GM21528 (cell line): ENCODE measurements around the gene GYG1.
A peak's percentile ranks its signal among the peaks of the same experiment; 100 is the strongest.

Experiments used
- ATAC-seq: cut with Tn5 transposase; IDR thresholded peaks from one replicate; pipeline ENCODE4 v1.9.1; 2021; ENCODE audit warnings: mild to moderate bottlenecking, moderate library complexity; ENCODE audit not compliant: unreplicated experiment, low FRiP score

GYG1 gene

DNA sequence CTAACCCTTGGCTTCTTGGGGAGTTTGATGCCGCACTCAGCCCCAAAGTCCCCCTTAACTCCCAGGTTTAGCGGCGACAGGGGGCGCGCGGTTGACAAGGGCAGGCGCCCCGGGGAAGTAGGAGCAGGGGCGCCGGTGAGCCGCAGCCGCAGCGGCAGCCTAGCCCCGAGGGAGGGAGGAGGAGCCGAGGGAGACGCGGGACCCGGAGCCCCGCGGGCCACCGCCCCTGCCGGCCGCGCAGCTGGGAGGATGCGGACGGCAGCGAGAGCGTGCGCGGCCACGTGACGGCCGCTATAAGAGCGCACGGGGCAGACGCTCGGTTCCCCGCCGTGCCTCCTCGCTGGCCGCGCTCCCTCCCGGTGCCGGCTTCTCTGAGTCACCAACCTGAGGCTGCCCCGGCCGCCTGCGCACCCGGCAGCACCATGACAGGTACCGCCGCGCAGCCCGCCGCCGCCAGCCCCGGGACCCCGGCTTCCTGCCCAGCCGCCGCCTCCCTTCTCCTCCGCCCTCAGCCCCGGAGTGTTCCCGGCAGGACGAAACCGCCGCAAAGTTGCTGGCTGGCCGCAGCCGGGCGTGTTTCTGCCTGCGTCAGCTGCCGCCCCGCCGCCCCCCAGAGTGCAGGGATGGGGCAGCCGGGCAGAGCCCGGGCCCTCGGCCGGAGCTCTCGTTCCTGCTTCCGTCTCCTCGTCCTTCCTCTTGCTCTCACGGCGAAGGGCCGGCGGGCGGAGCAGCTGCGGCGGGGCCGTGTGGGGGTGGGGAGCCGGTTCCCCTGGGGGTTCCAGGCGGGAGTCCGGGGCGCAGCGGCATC is at the start of gene GYG1:
Gene GYG1, plus strand, starts transcription at position 322 of the 808 bp plus-strand sequence. Its CDS starts 101 bp downstream, at position 423.
- peak; percentile 87 for ATAC-seq

DNA sequence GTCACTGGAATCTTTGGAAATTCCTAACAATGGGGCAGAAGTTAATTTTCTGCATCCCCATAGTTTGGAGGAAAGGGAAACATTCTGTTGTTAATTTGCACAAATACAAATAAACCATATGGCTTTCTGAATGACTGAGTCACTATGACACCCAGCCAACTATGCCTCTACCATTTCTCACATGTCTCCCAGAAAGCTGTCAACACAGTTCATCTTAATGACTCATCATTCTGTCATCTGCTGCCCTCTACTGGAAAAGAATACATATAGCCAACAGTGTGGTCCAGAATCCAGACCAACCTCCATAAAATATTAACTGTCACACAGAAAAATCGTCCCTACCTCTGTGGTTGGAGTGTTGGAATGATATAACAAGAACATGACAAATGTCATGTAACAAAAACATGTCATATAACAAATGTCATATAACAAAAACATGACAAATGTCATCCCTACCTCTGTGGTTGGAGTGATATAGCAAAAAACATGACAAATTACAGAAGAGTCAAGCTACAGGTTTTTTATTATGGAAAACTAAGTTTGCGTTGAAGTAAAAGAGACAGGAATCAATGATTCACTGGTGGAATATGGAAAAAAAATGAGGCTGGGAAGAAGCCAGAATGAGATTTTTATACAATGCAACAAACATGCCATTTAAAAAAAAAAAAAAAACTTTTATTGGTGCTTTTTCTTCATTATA is 47.7 kb upstream of the GYG1 start:
- peak; percentile 98 for ATAC-seq

DNA sequence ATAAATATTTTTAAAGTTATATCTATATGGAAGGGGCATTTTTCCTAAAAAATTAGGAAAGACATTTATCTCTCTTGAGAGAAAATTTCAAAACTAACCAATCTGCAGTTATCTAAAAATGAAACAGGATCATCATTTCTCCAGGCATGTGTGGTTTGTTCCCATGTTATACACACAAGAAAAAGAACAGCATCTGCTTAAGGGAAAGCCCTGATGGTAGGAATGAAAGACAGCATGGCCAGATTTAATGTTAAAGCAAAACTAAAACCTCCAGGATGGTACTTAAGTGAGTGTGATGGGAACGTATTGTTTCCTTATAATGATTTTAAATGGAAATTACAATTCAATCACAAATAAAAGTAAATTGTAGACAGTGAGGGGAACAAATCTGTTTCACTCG is 46.2 kb upstream of the GYG1 start:
- ATAC-seq: no peak

GRCh38 chr3:148948913-148949657 is 42.3 kb upstream of the GYG1 start:
- ATAC-seq: no peak

DNA sequence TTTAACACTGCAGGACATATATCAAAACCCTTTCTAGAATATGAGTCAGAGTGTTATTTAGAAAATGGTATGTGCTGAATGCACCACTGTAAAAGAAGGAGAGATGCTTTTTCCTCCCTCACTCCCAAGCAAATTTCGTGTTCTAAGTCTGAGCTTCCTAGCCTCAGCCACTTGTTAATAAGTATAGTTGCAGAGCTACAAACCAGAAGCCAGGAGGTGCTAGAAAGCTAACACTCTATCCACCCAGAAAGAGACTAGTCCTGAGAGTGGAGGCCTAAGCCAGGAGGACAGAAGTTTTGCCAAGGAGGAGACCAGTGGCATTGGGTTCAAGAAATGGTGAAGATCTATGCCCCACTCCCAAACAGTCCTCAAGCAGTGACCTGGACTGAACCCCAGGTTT is 40.5 kb upstream of the GYG1 start:
- no peak for ATAC-seq

- ATAC-seq: no peak
These were observed 39.6 kb upstream of the GYG1 start for GRCh38 chr3:148951599-148952361.

DNA sequence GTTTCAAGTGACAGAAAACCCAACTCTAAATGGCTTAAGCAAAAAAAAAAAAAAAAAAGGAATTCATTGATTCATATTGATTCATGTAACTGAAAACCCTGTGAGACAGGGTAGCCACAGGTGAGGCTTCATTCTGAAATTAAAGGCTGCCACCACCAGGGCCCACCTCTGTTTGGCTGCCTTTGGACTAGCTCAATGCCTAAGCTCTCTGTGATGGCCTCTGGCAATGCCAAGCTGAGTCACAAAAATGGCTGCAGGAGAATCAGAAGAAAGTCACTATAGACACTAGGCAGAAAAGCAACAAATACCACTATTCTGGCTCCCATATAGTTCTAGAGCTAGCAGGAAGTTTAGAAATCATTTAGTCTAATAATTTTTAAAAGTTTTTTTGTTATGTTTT is 38.2 kb upstream of the GYG1 start:
- ATAC-seq: no peak

DNA sequence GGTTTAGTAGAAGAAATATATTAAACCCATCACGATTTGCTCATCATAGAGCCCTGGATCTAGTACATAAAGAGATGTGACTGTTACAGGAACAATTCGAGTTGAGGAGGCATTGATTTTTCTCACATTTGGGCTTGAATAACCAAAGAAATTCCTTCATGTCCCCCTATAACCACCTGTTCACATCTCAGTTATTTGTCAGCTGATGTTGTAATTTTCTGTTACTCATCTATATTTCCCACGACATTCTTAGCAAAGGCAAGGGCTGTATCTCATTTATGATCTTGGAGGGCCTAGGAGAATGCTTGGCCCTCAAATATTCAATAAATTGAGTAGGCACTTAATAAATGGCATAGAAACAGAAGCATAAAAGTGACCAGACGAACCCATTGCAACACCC is 36.4 kb upstream of the GYG1 start:
- ATAC-seq: no peak

- no peak for ATAC-seq
These were observed 35.6 kb upstream of the GYG1 start for GRCh38 chr3:148955544-148956346.

GRCh38 chr3:148957586-148957985 is 33.8 kb upstream of the GYG1 start:
- no peak for ATAC-seq

DNA sequence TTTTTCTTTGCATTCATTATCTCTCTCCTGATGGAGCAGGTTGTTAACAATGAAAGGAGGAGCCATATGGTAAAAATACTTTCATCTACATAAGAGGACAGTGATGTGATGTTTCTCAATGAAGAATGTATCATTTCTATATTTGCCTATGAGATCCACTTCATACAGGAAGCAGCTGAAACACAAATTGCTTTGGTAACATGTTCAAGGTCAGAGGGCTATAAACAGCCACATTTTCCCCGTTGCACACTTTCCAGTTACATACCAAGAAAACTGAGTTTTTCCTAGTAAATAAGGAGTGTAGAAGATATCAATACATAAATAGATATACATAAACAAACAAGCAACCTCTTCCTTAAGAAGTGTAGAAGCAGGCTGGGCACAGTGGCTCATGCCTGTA is 32.6 kb upstream of the GYG1 start:
- ATAC-seq: no peak

- no peak for ATAC-seq
These were observed 28.8 kb upstream of the GYG1 start for GRCh38 chr3:148962513-148962912.

DNA sequence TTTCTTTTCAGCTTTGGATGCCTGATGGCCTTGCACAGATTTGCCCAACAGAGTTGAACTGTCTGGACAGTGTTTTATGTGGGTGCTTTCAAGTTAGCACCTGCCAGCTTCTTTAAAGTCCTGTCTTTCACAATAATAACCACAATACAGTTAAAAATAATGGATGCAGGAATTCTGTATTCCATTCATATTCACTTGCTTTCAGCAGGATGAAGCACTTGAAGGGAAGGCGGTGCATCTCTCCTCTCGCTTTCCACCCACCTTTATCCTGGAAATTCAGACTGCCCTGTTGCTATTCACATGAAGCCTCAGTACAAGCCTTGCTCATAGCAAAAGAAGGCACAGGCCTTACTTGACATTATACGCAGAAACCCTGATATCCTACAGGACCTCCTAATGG is 26.5 kb upstream of the GYG1 start:
- no peak for ATAC-seq

GRCh38 chr3:148968321-148968720 is 23.0 kb upstream of the GYG1 start:
- no peak for ATAC-seq

DNA sequence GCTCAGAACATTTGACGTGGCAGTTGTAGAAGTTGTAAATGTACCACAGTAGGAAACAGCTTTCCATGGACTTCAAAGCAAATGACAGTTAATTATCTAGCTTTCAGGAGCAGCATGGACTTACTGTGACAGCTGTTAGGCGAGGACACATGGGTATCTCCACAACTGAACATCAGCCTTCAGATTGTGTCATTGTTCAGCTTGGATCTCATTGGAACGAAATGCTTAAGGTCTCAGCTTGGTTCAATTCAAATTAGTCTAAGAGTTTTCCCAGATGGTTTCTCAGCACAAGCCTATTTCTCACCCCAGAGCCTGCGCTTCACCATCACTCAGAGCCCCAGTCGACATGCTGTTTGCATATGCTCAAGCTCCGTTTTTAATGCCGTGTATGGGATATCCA is 21.1 kb upstream of the GYG1 start:
- no peak for ATAC-seq

GRCh38 chr3:148971401-148972163 is 19.8 kb upstream of the GYG1 start:
- ATAC-seq: no peak

- ATAC-seq: no peak
These were observed 16.6 kb upstream of the GYG1 start for GRCh38 chr3:148974726-148975125.

- ATAC-seq: no peak
These were observed 16.1 kb upstream of the GYG1 start for GRCh38 chr3:148975248-148975647.

- ATAC-seq: no peak
These were observed 15.6 kb upstream of the GYG1 start for GRCh38 chr3:148975696-148976095.
